T follicular helper cell (primary cell): ENCODE data around the gene TMEM25.

Source experiments
- DNase-seq: peaks from one replicate; pipeline ENCODE4 v3.0.0-alpha.2; 2020; ENCODE audit warnings: low read depth

The TMEM25 gene

DNA sequence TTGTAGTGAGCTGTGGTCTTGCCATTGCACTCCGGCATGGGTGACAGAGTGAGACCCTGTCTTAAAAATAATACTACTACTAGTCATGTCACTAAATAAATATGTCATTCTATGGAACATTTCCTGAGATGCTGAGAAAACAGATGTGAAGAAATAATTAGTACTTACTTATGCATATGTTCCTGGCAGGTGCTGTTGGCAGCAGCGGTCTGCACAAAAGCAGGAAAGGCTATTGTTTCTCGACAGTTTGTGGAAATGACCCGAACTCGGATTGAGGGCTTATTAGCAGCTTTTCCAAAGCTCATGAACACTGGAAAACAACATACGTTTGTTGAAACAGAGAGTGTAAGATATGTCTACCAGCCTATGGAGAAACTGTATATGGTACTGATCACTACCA lies 50.1 kb downstream of the TMEM25 start:
- no peak for DNase-seq
